T-helper 2 cell treated with Interferon-gamma antibody and Interleukin-4, amounts not matched to agents 5 μg/mL and 100 μg/mL, for 36 hours (primary cell): Measurements from ENCODE around the gene FARP1.

Experiments
- DNase-seq: peaks from one replicate; pipeline ENCODE4 v3.0.0; 2021; ENCODE audit warnings: low spot score
- H3K27ac Mint-ChIP-seq: one replicate; pipeline ENCODE4 v1.8.0; 2021; ENCODE audit warnings: mild to moderate bottlenecking, mixed read lengths
- H3K27me3 Mint-ChIP-seq: one replicate; pipeline ENCODE4 v1.8.0; 2021; ENCODE audit warnings: low read depth, mixed read lengths
- H3K36me3 Mint-ChIP-seq: one replicate; pipeline ENCODE4 v1.8.0; 2021; ENCODE audit warnings: low read depth, mixed read lengths
- H3K4me1 Mint-ChIP-seq: one replicate; pipeline ENCODE4 v1.8.0; 2021; ENCODE audit warnings: low read depth, mixed read lengths
- H3K4me3 Mint-ChIP-seq: one replicate; pipeline ENCODE4 v1.8.0; 2022; ENCODE audit warnings: mild to moderate bottlenecking, moderate library complexity, mixed read lengths
- H3K9me3 Mint-ChIP-seq: one replicate; pipeline ENCODE4 v1.8.0; 2021; ENCODE audit warnings: mixed read lengths

The FARP1 gene

GRCh38 chr13:98429977-98430736 lies 287.3 kb downstream of the FARP1 start:
- Mint-ChIP-seq H3K27ac (no peak overlapping the region), H3K4me1 (no peaks in the 10 kb centered on the region), H3K36me3 (no peaks in the 10 kb centered on the region), H3K27me3 (no peaks in the 10 kb centered on the region), H3K4me3 (no peak overlapping the region), H3K9me3 (no peaks in the 10 kb centered on the region)
- DNase-seq = no peak

GRCh38 chr13:98432638-98433037 lies 289.7 kb downstream of the FARP1 start:
- DNase-seq = no peak
- no peaks in the 10 kb centered on the region for H3K4me1 Mint-ChIP-seq

GRCh38 chr13:98433654-98434053 lies 290.8 kb downstream of the FARP1 start:
- Mint-ChIP-seq H3K27ac (no peak overlapping the region), H3K4me3 (no peak overlapping the region), H3K9me3 (no peaks in the 10 kb centered on the region), H3K27me3 (no peaks in the 10 kb centered on the region), H3K4me1 (no peaks in the 10 kb centered on the region), H3K36me3 (no peaks in the 10 kb centered on the region)
- DNase-seq = no peak

More at GRCh38 chr13:98432638-98433037, 289.7 kb downstream of the FARP1 start:
- Mint-ChIP-seq H3K9me3 (no peaks in the 10 kb centered on the region), H3K27me3 (no peaks in the 10 kb centered on the region), H3K36me3 (no peaks in the 10 kb centered on the region), H3K4me3 (no peak overlapping the region), H3K27ac (no peak overlapping the region)

- no peak overlapping the region for H3K4me3 Mint-ChIP-seq
- DNase-seq = no peak
- H3K36me3 Mint-ChIP-seq = no peaks in the 10 kb centered on the region
- H3K27ac Mint-ChIP-seq = no peak overlapping the region
- H3K9me3 Mint-ChIP-seq = no peaks in the 10 kb centered on the region
- no peaks in the 10 kb centered on the region for H3K4me1 Mint-ChIP-seq
- H3K27me3 Mint-ChIP-seq = no peaks in the 10 kb centered on the region
These were observed 291.2 kb downstream of the FARP1 start for GRCh38 chr13:98434060-98434459.

- H3K27me3 Mint-ChIP-seq = no peaks in the 10 kb centered on the region
- no peak for DNase-seq
- H3K27ac Mint-ChIP-seq = no peak overlapping the region
- no peaks in the 10 kb centered on the region for H3K36me3 Mint-ChIP-seq
- H3K4me3 Mint-ChIP-seq = no peak overlapping the region
- no peaks in the 10 kb centered on the region for H3K4me1 Mint-ChIP-seq
- H3K9me3 Mint-ChIP-seq = no peaks in the 10 kb centered on the region
These were observed 292.5 kb downstream of the FARP1 start for GRCh38 chr13:98435376-98435775.

- Mint-ChIP-seq H3K27me3 (no peaks in the 10 kb centered on the region), H3K36me3 (no peaks in the 10 kb centered on the region), H3K9me3 (no peaks in the 10 kb centered on the region), H3K4me1 (no peaks in the 10 kb centered on the region), H3K4me3 (no peak overlapping the region), H3K27ac (no peak overlapping the region)
- no peak for DNase-seq
These were observed 293.5 kb downstream of the FARP1 start for GRCh38 chr13:98436233-98436910.

GRCh38 chr13:98438246-98439125 lies 295.6 kb downstream of the FARP1 start:
- H3K4me1 Mint-ChIP-seq = no peaks in the 10 kb centered on the region
- H3K9me3 Mint-ChIP-seq = no peaks in the 10 kb centered on the region
- H3K27ac Mint-ChIP-seq = no peak overlapping the region
- H3K36me3 Mint-ChIP-seq = no peaks in the 10 kb centered on the region
- no peak for DNase-seq
- H3K4me3 Mint-ChIP-seq = no peak overlapping the region
- no peaks in the 10 kb centered on the region for H3K27me3 Mint-ChIP-seq

GRCh38 chr13:98439126-98439828 lies 296.4 kb downstream of the FARP1 start:
- DNase-seq = no peak
- Mint-ChIP-seq H3K36me3 (no peaks in the 10 kb centered on the region), H3K27ac (no peak overlapping the region), H3K4me3 (no peak overlapping the region), H3K9me3 (no peaks in the 10 kb centered on the region), H3K27me3 (no peaks in the 10 kb centered on the region), H3K4me1 (no peaks in the 10 kb centered on the region)

GRCh38 chr13:98439896-98440295 lies 297.0 kb downstream of the FARP1 start:
- Mint-ChIP-seq H3K36me3 (no peaks in the 10 kb centered on the region), H3K4me1 (no peaks in the 10 kb centered on the region), H3K4me3 (no peak overlapping the region), H3K9me3 (no peaks in the 10 kb centered on the region), H3K27me3 (no peaks in the 10 kb centered on the region), H3K27ac (no peak overlapping the region)
- no peak for DNase-seq

- H3K4me1 Mint-ChIP-seq = peaks cover 1% of the 10 kb centered on the region
- no peak overlapping the region for H3K4me3 Mint-ChIP-seq
- H3K27ac Mint-ChIP-seq = no peak overlapping the region
- no peak for DNase-seq
- H3K9me3 Mint-ChIP-seq = no peaks in the 10 kb centered on the region
- H3K27me3 Mint-ChIP-seq = no peaks in the 10 kb centered on the region
- H3K36me3 Mint-ChIP-seq = no peaks in the 10 kb centered on the region
These were observed 297.6 kb downstream of the FARP1 start for GRCh38 chr13:98440390-98441055.

GRCh38 chr13:98441056-98441676 lies 298.3 kb downstream of the FARP1 start:
- H3K27ac Mint-ChIP-seq = no peak overlapping the region
- H3K27me3 Mint-ChIP-seq = no peaks in the 10 kb centered on the region
- H3K36me3 Mint-ChIP-seq = no peaks in the 10 kb centered on the region
- H3K4me3 Mint-ChIP-seq = no peak overlapping the region
- no peak for DNase-seq
- H3K9me3 Mint-ChIP-seq = no peaks in the 10 kb centered on the region
- peaks cover 3% of the 10 kb centered on the region for H3K4me1 Mint-ChIP-seq

- H3K36me3 Mint-ChIP-seq = peaks cover 5% of the 10 kb centered on the region
- H3K4me3 Mint-ChIP-seq = no peak overlapping the region
- no peaks in the 10 kb centered on the region for H3K27me3 Mint-ChIP-seq
- no peaks in the 10 kb centered on the region for H3K9me3 Mint-ChIP-seq
- no peak for DNase-seq
- H3K27ac Mint-ChIP-seq = no peak overlapping the region
- peaks cover 3% of the 10 kb centered on the region for H3K4me1 Mint-ChIP-seq
These were observed 299.7 kb downstream of the FARP1 start for GRCh38 chr13:98442391-98443230.
